H1 (cell line): Measurements from ENCODE around the gene SLC38A2.

ENCODE experiments used
- EZH2 ChIP-seq: fragments of 200-600 bp; sonication (generic); IDR thresholded peaks from 2 replicates; pipeline ENCODE4 v1.7.1; 2012; ENCODE audit warnings: low read depth, mild to moderate bottlenecking, moderate library complexity, low read length, inconsistent platforms; ENCODE audit not compliant: severe bottlenecking
- GABPA ChIP-seq: IDR thresholded peaks from 2 replicates; pipeline ENCODE4 v1.6.1; 2011; ENCODE audit warnings: mild to moderate bottlenecking, low read length, moderate library complexity, borderline replicate concordance; ENCODE audit not compliant: insufficient read depth
- NANOG ChIP-seq: IDR thresholded peaks from 2 replicates; pipeline ENCODE4 v1.6.1; 2011; ENCODE audit warnings: low read length, low read depth, mild to moderate bottlenecking, inconsistent platforms; ENCODE audit not compliant: insufficient read depth, poor library complexity, severe bottlenecking
- POLR2AphosphoS5 ChIP-seq: IDR thresholded peaks from 2 replicates; pipeline ENCODE4 v1.6.1; 2011; ENCODE audit warnings: low read depth, low read length
- RNF2 ChIP-seq: fragments of 200-900, 300-1000 bp; sonication (generic); IDR thresholded peaks from 2 replicates; pipeline ENCODE4 v1.7.1; 2016; ENCODE audit warnings: borderline replicate concordance, low read depth, mild to moderate bottlenecking, antibody characterized with exemption, low read length; ENCODE audit not compliant: poor library complexity, severe bottlenecking; ENCODE audit errors: missing control alignments
- SIN3A ChIP-seq, 2 experiments: IDR thresholded peaks in 1 of 2; conservative IDR thresholded peaks in 1 of 2; 2 replicates each; pipeline ENCODE4 v1.6.1; 2011 to 2012; ENCODE audit warnings: low read length in 2 of 2, improper control_type of control experiment in 1 of 2, low read depth in 1 of 2, mild to moderate bottlenecking in 1 of 2
- SIX5 ChIP-seq: IDR thresholded peaks from 2 replicates; pipeline ENCODE4 v1.6.1; 2011; ENCODE audit warnings: mild to moderate bottlenecking, low read depth, low read length
- YY1 ChIP-seq: IDR thresholded peaks from 2 replicates; pipeline ENCODE4 v1.6.1; 2011; ENCODE audit warnings: low read depth, mild to moderate bottlenecking, low read length
- TF ChIP-seq, protein P1 (sequence below), 3 experiments: IDR thresholded peaks; 1 replicate in 2 of 3; 2 replicates in 1 of 3; pipeline versions ENCODE4 v1.5.1 to v1.6.1; 2011; ENCODE audit warnings: low read length in 3 of 3, mild to moderate bottlenecking in 3 of 3, inconsistent platforms in 2 of 3, low read depth in 1 of 3, moderate library complexity in 1 of 3; ENCODE audit not compliant: insufficient read depth in 1 of 3; ENCODE audit errors: control extremely low read depth in 1 of 3
- TF ChIP-seq, protein P2 (sequence below): IDR thresholded peaks from 2 replicates; pipeline ENCODE4 v1.6.1; 2011; ENCODE audit warnings: low read length, improper control_type of control experiment

DNA sequence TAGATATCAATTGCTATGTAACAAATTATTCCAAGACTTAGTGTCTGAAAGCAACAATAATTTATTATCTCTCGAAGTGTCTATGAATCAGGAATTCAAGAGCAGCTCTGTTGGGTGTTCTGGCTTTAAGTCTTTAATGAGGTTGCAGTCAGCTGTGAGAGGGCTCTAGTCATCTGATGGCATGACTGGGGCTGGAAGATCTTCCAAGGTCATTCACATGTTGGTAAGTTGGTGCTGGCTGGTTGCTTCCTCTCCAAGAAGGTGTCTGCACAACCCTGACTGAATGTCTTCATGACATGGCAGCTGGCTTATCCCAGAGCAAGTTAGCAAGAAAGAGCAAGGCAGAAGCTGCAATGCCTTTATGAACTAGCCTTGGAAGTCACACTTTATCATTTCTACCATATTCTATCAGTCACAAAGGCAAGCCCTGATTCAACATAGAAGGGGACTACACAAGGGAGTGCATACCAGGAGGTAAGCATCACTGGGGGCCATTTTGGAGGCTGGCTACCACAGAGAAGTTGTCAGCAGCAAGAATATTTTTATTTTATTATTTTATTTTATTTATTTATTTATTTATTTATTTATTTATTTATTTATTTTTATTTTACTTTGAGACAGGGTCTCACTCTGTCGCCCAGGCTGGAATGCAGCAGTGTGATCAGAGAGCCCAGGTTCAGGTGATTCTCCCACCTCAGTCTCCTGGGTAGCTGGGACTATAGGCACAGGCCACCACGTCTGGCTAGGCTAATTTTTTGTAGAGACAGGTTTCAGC, 7.6 kb upstream of the SLC38A2 start:
- TF ChIP-seq, protein P1, sequence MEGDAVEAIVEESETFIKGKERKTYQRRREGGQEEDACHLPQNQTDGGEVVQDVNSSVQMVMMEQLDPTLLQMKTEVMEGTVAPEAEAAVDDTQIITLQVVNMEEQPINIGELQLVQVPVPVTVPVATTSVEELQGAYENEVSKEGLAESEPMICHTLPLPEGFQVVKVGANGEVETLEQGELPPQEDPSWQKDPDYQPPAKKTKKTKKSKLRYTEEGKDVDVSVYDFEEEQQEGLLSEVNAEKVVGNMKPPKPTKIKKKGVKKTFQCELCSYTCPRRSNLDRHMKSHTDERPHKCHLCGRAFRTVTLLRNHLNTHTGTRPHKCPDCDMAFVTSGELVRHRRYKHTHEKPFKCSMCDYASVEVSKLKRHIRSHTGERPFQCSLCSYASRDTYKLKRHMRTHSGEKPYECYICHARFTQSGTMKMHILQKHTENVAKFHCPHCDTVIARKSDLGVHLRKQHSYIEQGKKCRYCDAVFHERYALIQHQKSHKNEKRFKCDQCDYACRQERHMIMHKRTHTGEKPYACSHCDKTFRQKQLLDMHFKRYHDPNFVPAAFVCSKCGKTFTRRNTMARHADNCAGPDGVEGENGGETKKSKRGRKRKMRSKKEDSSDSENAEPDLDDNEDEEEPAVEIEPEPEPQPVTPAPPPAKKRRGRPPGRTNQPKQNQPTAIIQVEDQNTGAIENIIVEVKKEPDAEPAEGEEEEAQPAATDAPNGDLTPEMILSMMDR (IDR thresholded peaks at IDR 0.05; ENCODE audit: control extremely low read depth in 1 of 3, insufficient read depth in 1 of 3, low read depth in 1 of 3, low read length in 3 of 3), result no peak
- TF ChIP-seq NANOG, result no peak
- no peak for TF ChIP-seq GABPA
- no peak for TF ChIP-seq RNF2
- TF ChIP-seq YY1, result no peak
- no peak for TF ChIP-seq SIN3A (conservative IDR thresholded peaks at IDR 0.05 in 1 of 2, IDR thresholded peaks at IDR 0.05 in 1 of 2; ENCODE audit: low read depth in 1 of 2, low read length in 2 of 2)
- TF ChIP-seq SIX5, result no peak
- no peak for TF ChIP-seq POLR2AphosphoS5
- TF ChIP-seq, protein P2, sequence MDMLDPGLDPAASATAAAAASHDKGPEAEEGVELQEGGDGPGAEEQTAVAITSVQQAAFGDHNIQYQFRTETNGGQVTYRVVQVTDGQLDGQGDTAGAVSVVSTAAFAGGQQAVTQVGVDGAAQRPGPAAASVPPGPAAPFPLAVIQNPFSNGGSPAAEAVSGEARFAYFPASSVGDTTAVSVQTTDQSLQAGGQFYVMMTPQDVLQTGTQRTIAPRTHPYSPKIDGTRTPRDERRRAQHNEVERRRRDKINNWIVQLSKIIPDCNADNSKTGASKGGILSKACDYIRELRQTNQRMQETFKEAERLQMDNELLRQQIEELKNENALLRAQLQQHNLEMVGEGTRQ, result no peak
- TF ChIP-seq EZH2, result no peak
